Stimulated activated CD4-positive, alpha-beta T cell treated with anti-CD3 and anti-CD28 coated beads, Interleukin-1b, Interleukin-23, amount 100 ng/mL, for 24 hours (primary cell): ENCODE data around the gene ERVK3-1.
"Not testable (repeated sequence)": the region's sequence is repeated elsewhere in the genome, so short reads cannot be mapped to it uniquely, and the experiment has no call there.

Experiments used
- DNase-seq, 4 experiments: peaks; one replicate each; pipeline ENCODE4 v3.0.0-alpha.2; 2020; ENCODE audit warnings: low read depth in 4 of 4, low spot score in 1 of 4

The ERVK3-1 gene

DNA sequence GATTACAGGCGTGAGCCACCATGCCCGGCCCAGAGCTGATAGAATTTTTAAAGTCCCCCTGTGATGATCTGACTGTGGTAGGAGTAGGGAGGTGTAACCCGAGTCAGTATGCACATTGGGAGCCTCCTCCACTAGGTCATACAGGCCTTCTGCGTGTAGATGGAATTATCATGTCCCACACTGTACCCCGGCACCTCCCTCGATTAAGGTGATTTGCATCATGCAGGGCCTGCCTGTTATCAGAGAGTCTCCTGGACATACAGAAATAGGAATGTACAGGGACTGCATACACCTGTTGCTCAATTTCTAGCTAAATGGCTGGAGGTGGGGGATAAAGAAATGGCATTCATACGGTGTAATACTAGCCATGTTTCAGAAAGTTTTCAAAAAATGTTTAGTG lies 922 bp upstream of the ERVK3-1 start:
- DNase-seq, result no peak

DNA sequence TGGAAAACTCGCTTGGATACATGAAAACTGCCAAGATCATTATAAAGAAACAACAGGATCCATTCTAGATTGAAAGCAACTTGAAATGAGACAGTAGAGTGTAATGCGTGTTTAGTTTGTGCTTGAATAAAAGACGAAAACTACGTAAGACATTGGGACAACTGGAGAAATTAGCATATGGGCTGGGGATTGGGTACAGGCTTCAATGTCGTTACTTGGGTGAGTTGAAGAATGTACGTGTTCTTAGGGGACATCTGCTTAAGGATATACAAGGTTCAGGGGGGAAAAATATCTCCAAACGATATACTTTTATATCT lies 471 bp upstream of the ERVK3-1 start:
- DNase-seq, result no peak

- DNase-seq, result no peak
Measured at GRCh38 chr19:58305932-58306323, 751 bp downstream of the ERVK3-1 start.

DNA sequence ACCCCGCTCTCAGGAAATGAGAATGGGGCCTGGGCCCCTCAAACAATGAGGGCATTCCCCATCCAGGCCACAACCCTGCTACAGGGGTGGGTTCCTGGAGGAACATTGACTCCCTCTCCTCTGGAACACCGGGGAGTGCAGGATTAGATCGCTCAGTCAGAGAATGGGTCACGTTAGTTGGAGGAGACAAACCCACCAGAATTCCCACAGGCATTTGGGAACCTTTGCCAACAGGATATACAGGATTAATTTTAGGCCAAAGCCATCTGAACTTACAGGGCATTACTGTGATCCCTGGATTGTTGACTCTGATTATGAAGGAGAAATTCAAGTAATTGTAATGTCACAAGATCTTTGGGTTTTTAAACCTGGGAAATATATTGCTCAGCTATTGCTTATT lies 2.6 kb downstream of the ERVK3-1 start:
- no peak for DNase-seq

- DNase-seq, result not testable (repeated sequence)
Measured at GRCh38 chr19:58310685-58311084, 5.5 kb downstream of the ERVK3-1 start.

DNA sequence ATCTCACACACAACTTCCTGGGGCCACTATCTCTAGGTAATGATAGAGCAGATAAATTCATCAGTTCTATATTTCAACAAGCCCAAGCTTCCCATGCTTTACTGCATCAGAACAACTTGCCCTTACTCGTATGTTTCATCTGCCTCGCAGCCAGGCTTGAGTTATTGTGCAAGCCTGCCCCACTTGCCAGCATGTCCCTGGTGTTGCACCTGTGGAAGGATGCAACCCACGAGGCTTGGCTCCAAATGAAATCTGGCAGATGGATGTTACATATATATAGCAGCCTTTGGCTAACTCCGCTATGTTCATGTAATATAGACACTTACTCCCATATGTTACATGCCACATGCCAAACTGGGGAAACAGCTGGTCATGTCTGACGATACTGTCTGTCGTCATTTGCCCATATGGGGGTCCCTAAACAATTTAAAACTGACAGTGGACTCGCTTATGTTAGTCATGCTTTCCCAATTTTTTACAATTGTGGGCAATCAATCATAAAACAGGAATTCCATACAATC lies 6.2 kb downstream of the ERVK3-1 start:
- no peak for DNase-seq

DNA sequence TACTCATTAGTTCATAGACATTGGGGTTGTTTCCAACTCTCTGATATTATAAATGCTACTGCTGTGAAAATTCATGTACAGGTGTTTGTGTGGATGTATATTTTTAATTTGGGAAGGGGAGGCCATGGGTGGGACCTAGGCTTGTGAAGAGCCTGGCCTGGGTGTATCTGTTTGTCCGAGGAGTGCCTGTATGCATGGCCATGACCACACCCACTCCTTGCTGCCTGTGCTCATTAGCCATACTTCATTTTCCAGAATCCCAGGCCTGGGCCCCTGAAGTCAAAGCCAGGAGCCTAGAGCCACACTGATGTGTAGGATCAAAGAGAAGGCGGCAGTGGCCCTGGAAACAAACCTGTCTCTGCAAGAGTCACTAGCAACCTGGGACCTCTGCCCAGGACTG lies 10.4 kb downstream of the ERVK3-1 start:
- DNase-seq, result no peak

- no peak for DNase-seq
Measured at GRCh38 chr19:58317476-58318072, 12.4 kb downstream of the ERVK3-1 start.

GRCh38 chr19:58318297-58318696 lies 13.1 kb downstream of the ERVK3-1 start:
- no peak for DNase-seq

DNA sequence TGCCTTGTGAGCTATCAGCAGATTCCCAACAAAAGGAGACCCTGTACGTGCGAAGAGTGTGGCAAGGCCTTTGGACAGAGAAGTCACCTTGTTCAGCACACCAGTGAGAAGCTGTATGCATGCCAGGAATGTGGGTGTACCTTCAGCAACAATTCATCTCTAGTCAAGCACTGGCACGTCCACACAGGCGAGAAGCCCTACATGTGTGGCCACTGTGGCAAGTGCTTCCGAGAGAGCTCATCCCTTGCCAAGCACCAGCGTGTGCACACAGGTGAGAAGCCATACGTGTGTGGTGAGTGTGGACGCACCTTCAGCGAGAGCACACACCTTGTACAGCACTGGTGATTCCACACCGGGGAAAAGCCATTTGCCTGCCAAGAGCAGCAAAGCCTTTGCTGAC lies 14.1 kb downstream of the ERVK3-1 start:
- no peak for DNase-seq

DNA sequence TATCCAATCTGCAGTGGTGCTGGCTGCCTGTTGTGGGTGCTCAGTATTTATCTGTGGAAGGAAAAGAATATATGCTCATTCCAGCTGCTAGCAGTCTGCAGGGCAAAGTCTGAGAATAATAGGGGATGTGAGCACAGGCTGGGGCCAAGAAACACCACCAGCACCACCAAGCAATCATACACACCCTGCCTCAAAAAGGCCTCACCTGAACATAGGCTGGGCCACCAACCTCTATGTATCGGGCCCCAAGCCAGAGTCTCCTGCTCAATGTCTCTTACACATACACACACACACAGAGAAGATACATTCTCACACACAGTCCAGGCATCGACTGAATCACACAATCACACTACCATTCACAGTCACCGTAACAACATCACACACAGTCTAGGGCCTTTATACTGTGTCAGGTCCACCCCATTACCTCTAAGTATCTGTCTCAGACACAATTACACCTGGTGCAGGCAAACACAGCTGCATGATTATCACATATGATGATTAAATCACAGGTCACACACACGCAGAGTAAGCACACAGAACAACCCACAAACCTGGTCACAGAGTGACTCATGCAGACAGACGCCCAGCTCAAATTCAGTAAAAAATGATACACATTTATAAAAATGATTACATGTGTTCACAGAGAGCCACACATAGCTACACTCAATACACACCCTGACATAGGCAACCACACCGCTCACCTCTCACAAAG lies 20.3 kb downstream of the ERVK3-1 start:
- DNase-seq, result no peak

GRCh38 chr19:58326501-58326913 lies 21.3 kb downstream of the ERVK3-1 start:
- no peak for DNase-seq

GRCh38 chr19:58326914-58327726 lies 21.9 kb downstream of the ERVK3-1 start, which contains the start of gene ZSCAN22:
TSS of gene ZSCAN22 (plus strand) at chr19:58326994. CDS start at chr19:58334803, 7,809 bp downstream.
- DNase-seq, result peak; percentile 70 to 89 (median 78)

DNA sequence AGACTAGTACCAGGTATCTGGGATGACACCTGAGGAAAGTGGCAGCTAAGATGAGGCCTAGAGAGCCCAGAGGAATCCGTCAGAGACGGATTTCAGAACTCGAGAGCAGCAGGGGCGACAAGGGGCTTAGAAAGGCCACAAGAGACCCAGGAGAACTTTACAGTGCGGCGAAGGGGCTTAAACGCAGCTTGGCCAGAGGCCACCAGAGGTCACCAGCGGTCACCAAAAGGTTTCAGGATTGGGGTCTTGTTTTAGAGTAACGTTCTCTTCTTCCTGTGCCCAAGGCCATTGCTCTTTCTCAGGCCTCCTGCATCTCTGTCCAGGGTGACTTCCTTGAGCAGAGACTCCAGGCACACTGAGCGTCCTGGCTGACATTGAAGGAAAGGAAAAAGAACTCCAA lies 23.8 kb downstream of the ERVK3-1 start:
- DNase-seq, result no peak

DNA sequence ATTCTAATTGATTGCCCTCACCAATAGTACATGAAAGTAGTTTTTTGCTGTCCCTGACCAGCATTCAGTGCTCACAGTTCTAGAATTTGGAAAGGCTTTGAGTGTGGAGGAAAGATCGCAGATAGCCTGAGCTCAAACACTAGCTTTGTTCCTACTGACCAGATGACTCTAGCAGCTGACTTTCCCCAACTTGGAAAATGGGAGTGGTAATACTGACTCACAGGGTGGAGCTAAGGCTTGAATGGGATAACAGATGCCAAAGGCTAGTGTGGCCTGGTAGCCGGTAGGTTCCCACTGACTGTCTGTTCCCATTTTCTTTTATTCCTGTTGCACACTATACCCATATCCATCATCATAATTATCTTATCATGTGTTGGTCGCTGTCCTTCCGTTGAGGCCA lies 25.3 kb downstream of the ERVK3-1 start:
- DNase-seq, result no peak

- DNase-seq, result no peak
Measured at GRCh38 chr19:58332697-58333096, 27.5 kb downstream of the ERVK3-1 start.

GRCh38 chr19:58334691-58335249 lies 29.6 kb downstream of the ERVK3-1 start:
- DNase-seq, result no peak

GRCh38 chr19:58335630-58336029 lies 30.5 kb downstream of the ERVK3-1 start:
- DNase-seq, result no peak

GRCh38 chr19:58336216-58336615 lies 31.0 kb downstream of the ERVK3-1 start:
- DNase-seq, result no peak

- no peak for DNase-seq
Measured at GRCh38 chr19:58336820-58337219, 31.6 kb downstream of the ERVK3-1 start.

DNA sequence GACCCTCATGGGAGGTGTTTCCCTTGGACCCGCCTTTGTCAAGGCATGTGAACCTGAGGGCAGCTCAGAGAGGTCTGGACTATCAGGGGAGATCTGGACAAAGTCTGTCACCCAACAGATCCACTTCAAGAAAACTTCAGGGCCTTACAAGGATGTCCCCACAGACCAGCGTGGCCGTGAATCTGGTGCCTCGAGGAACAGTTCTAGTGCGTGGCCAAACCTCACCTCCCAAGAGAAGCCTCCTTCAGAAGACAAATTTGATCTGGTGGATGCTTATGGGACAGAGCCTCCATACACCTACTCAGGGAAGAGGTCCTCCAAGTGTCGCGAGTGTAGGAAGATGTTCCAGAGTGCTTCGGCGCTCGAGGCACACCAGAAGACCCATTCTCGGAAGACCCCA lies 33.2 kb downstream of the ERVK3-1 start:
- DNase-seq, result no peak
